Measurements from ENCODE around the gene PPP1R27. TPM values are rescaled to one million over a fixed set of nuclear protein-coding genes. Genes with fewer than 3 reads are reported as not detected.
A peak's percentile ranks its signal among the peaks of the same experiment; 100 is the strongest.

The PPP1R27 gene
- total and polyA plus RNA-seq, 2 donors (not counting 3 experiments of a cell fraction or from before 2014, with no cell fraction given): not detected

GRCh38 chr17:81833160-81833920, 1.5 kb downstream of the PPP1R27 start, which contains the start of gene MCRIP1:
MCRIP1 (minus strand) TSS chr17:81833291; CDS start chr17:81824506, 8,785 bp downstream.
- dilution Hi-C loops (cut with MboI; ENCODE audit: extremely low pct_ligation_motif_present, low sequenced_read_pairs): no loop called here
- CTCF ChIA-PET: interaction anchor here (0.6 to 2.5 kb wide), 2 partner anchors 12 to 27 kb away, joined by 3 to 20 read pairs; no protein-coding TSS in a partner anchor

More at GRCh38 chr17:81833160-81833920, 1.5 kb downstream of the PPP1R27 start, which contains the start of gene MCRIP1:
- intact Hi-C loops (cut with micrococcal nuclease): no loop called here
- Histone ChIP-seq H3K9ac (replicated peaks; ENCODE audit: extremely low read depth, insufficient read depth, low read length) (peak within 1 kb of the TSS; percentile 86), H2AFZ (ENCODE audit: low read depth, low read length) (peak within 1 kb of the TSS; percentile 80), H3K4me1 (ENCODE audit: control insufficient read depth, extremely low read depth, insufficient read depth, low read length) (peaks cover 11% of the 10 kb centered on the region), H3K36me3 (ENCODE audit: control insufficient read depth in 2 of 2, extremely low read depth in 1 of 2, insufficient read depth in 2 of 2, low read length in 2 of 2) (peaks cover 0 to 1% of the 10 kb centered on the region in 2 experiments), H3K79me2 (ENCODE audit: control insufficient read depth, insufficient read depth, low read length) (peaks cover 9% of the 10 kb centered on the region), H3K4me3 (replicated peaks in 1 of 3; ENCODE audit: insufficient read depth in 1 of 3, low read depth in 1 of 3, low read length in 3 of 3) (peak within 1 kb of the TSS; percentile 59 to 72 (median 68)), H3K9me3 (replicated peaks; ENCODE audit: control insufficient read depth, insufficient read depth, low read length) (no peaks in the 10 kb centered on the region), H3K9me1 (replicated peaks; ENCODE audit: control insufficient read depth, extremely low read depth, insufficient read depth, low read length) (no peaks in the 10 kb centered on the region), H3K27me3 (ENCODE audit: control insufficient read depth in 2 of 2, insufficient read depth in 2 of 2, low read length in 2 of 2) (no peaks in the 10 kb centered on the region), H3K27ac (ENCODE audit: insufficient read depth, low read depth, low read length) (peak within 1 kb of the TSS; percentile 74), H3K4me2 (ENCODE audit: insufficient read depth, low read length) (peak within 1 kb of the TSS; percentile 70), H4K20me1 (replicated peaks; ENCODE audit: control insufficient read depth, extremely low read depth, insufficient read depth, low read length) (no peaks in the 10 kb centered on the region)
- POLR2A ChIA-PET: interaction anchor here (0.6 to 1.5 kb wide), 2 partner anchors 23 to 99 kb away, joined by 3 to 5 read pairs; no protein-coding TSS in a partner anchor
- BruUV-seq (replicated peaks): TSS peak; percentile 66
- FAIRE-seq (peak; percentile 81), DNase-seq (ENCODE audit: low read depth, low spot score) (peak; percentile 91)
- TF ChIP-seq POLR2A (IDR thresholded peaks at IDR 0.05; ENCODE audit: low read depth, low read length) (peak; percentile 82), CTCF (IDR thresholded peaks at IDR 0.05; ENCODE audit: extremely low read depth in 1 of 2, insufficient read depth in 1 of 2, low read depth in 1 of 2, low read length in 2 of 2) (no peak), POLR2AphosphoS5 (IDR thresholded peaks at IDR 0.05; ENCODE audit: insufficient read depth, low read depth, low read length) (peak; percentile 83), MAX (IDR thresholded peaks at IDR 0.05; ENCODE audit: insufficient read depth, insufficient read length) (peak; percentile 70)

All from endothelial cell of umbilical vein (primary cell).